ENCODE measurements around the gene MYH14. TPM values are rescaled to one million over a fixed set of nuclear protein-coding genes. Genes with fewer than 3 reads are reported as not detected.

MYH14 gene
- total RNA-seq, 1 experiment from 2014 or later = 4.1 TPM

DNA sequence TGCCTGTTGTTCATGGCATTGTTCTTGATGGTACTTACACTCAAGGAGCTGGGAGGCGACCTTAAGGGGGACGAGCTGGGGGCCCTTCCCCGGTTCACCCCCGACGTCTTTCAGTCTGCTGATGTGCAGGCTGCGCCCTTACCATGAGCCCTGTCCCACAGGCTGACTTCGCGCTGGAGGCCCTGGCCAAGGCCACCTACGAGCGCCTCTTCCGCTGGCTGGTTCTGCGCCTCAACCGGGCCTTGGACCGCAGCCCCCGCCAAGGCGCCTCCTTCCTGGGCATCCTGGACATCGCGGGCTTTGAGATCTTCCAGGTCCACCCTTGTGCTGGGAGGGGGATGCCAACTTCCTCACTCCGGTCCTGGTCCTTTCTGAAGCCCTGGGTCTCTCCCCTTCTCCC lies 45.4 kb downstream of the MYH14 start:
- H3K36me3 ChIP-seq (replicated peaks; ENCODE audit: control insufficient read depth, insufficient read depth, low read length) = peaks cover 2% of the 10 kb centered on the region; the same call in 1 of the 2 replicates
- H3K4me3 ChIP-seq (ENCODE audit: insufficient read depth, low read depth, low read length) = no peak overlapping the region
- no peak for DNase-seq
- no peaks in the 10 kb centered on the region for H3K27me3 ChIP-seq (ENCODE audit: control insufficient read depth, insufficient read depth, low read length)

DNA sequence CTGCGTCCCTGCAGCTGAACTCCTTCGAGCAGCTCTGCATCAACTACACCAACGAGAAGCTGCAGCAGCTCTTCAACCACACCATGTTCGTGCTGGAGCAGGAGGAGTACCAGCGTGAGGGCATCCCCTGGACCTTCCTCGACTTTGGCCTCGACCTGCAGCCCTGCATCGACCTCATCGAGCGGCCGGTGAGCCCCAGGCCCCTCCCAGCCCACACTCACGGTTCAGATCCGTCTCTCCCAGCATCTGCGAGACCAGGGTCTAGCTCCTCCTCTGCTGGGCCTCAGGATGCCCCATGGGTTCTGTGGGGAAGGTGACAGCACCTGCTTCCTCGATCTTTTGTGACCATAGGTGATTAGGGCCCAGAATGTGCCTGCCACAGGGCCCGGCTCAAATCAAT lies 46.2 kb downstream of the MYH14 start:
- no peak for DNase-seq
- H3K36me3 ChIP-seq (replicated peaks; ENCODE audit: control insufficient read depth, insufficient read depth, low read length) = peaks cover 2% of the 10 kb centered on the region; the same call in 1 of the 2 replicates
- H3K27me3 ChIP-seq (ENCODE audit: control insufficient read depth, insufficient read depth, low read length) = no peaks in the 10 kb centered on the region
- no peak overlapping the region for H3K4me3 ChIP-seq (ENCODE audit: insufficient read depth, low read depth, low read length)

DNA sequence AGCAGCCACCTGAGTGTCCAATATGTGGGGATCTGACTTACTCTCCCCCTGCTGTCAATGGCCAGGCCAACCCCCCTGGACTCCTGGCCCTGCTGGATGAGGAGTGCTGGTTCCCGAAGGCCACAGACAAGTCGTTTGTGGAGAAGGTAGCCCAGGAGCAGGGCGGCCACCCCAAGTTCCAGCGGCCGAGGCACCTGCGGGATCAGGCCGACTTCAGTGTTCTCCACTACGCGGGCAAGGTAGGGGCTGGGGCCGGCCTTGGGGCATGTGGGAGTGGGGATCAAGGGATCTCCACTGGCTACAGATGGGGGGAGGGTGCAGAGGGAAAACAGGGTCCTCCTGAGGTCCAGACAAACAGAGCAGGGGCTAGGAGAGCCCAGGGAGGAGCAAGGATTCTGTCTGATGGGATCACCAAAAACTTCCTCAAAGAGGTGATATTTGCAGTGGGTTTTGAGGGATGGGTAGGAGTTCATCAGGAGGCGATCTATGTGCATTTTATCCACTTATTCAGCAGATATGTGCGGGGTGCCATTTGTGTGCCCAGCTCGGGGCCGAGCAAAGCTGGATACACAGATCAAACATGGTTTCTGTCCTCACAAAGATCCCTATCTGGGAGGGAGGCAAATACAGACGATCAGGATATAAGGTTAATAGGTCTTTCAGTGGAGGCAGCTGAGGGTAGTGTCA lies 47.2 kb downstream of the MYH14 start:
- no peaks in the 10 kb centered on the region for H3K27me3 ChIP-seq (ENCODE audit: control insufficient read depth, insufficient read depth, low read length)
- H3K36me3 ChIP-seq (replicated peaks; ENCODE audit: control insufficient read depth, insufficient read depth, low read length) = peaks cover 2% of the 10 kb centered on the region; the same call in 1 of the 2 replicates
- no peak for DNase-seq
- no peak overlapping the region for H3K4me3 ChIP-seq (ENCODE audit: insufficient read depth, low read depth, low read length)

DNA sequence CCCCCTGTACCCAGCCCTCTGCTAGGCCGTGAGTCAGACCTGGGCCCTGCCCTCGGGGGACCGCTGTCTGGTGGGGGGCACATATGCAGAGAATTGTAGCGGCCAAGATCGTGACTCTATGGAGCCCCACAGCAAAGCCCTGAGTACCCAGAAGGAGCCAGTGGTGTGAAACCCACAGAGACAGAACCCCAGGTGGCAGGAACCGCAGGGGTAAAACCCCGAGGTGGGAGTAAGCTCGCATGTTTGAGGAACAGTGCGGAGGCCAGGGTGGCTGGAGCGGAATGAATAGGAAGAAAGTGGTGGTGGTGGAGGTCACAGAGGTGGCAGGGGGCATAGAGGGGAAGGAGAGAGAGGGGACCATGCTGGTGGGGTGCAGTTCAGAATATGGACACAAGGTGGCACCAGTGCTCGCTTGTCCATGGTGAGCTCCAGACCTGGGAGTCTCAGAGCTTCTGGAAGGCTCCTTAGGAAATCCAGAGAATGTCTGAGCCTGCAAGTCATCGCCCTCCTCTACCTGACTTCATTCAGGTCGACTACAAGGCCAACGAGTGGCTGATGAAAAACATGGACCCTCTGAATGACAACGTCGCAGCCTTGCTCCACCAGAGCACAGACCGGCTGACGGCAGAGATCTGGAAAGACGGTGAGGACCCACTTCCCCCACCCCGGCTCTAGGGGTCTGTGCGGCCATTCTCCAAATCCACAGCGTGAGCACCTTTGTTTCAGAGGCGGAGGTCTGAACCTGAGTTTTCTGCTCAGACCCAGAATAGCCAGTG lies 48.9 kb downstream of the MYH14 start:
- no peak overlapping the region for H3K4me3 ChIP-seq (ENCODE audit: insufficient read depth, low read depth, low read length)
- no peaks in the 10 kb centered on the region for H3K27me3 ChIP-seq (ENCODE audit: control insufficient read depth, insufficient read depth, low read length)
- DNase-seq = peak; percentile 82
- H3K36me3 ChIP-seq (replicated peaks; ENCODE audit: control insufficient read depth, insufficient read depth, low read length) = peaks cover 2% of the 10 kb centered on the region; the same call in 1 of the 2 replicates

DNA sequence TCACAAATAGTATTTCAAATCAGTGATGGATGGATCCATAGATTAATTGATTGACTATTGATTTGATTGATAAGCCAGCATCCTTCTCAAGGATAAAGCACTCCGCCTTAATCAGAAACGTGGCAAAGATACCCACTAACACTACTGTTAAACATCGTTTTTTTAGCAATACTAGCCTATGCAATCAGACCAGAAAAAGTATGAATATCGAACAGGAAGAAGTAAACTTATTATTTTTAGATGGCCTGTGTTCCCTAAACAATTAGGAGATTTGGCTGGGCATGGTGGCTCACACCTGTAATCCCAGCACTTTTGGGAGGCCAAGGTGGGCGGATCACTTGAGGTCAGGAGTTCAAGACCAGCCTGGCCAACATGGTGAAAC lies 49.5 kb downstream of the MYH14 start:
- no peak for DNase-seq
- no peak overlapping the region for H3K4me3 ChIP-seq (ENCODE audit: insufficient read depth, low read depth, low read length)

DNA sequence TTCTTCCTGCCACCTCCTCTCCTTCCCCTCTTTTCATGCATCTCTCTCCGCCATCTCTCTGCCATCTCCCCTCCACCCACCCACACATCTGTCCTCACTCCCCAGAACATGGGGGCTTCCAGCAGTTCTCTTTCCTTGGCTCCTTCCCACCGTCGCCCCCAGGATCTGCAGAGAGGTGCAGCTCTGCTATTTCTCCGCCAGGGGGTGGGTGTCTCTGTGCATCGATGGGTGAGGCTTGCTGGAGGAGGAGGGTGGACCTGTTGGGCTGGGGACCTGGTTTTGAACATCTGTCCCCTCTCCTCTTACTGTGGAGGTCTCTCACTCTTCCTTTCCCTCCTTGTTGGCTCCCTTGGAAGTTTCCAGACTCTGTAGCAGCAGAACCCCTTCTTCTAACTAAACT lies 51.7 kb downstream of the MYH14 start:
- Histone ChIP-seq H3K4me3 (ENCODE audit: insufficient read depth, low read depth, low read length) (no peak overlapping the region), H3K36me3 (replicated peaks; ENCODE audit: control insufficient read depth, insufficient read depth, low read length) (peaks cover 2% of the 10 kb centered on the region; the same call in 1 of the 2 replicates), H3K27me3 (ENCODE audit: control insufficient read depth, insufficient read depth, low read length) (no peaks in the 10 kb centered on the region)
- peak; percentile 72 for DNase-seq

More for the DNA sequence above, 49.5 kb downstream of the MYH14 start:
- peaks cover 2% of the 10 kb centered on the region; the same call in 1 of the 2 replicates for H3K36me3 ChIP-seq (replicated peaks; ENCODE audit: control insufficient read depth, insufficient read depth, low read length)
- H3K27me3 ChIP-seq (ENCODE audit: control insufficient read depth, insufficient read depth, low read length) = no peaks in the 10 kb centered on the region

DNA sequence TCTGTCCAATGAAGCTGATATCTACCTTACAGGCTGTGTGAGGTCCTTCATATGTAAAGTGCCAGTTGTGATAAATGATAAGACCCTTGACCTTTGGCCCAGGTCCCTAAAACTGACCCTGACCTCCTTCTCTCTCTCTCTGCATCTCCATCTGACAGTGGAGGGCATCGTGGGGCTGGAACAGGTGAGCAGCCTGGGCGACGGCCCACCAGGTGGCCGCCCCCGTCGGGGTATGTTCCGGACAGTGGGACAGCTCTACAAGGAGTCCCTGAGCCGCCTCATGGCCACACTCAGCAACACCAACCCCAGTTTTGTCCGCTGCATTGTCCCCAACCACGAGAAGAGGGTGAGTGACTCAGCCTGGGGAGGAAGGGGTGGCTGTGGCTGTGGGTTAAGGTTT lies 53.7 kb downstream of the MYH14 start:
- H3K4me3 ChIP-seq (ENCODE audit: insufficient read depth, low read depth, low read length) = no peak overlapping the region
- H3K36me3 ChIP-seq (replicated peaks; ENCODE audit: control insufficient read depth, insufficient read depth, low read length) = peaks cover 1% of the 10 kb centered on the region; the same call in 1 of the 2 replicates
- no peaks in the 10 kb centered on the region for H3K27me3 ChIP-seq (ENCODE audit: control insufficient read depth, insufficient read depth, low read length)
- DNase-seq = no peak

DNA sequence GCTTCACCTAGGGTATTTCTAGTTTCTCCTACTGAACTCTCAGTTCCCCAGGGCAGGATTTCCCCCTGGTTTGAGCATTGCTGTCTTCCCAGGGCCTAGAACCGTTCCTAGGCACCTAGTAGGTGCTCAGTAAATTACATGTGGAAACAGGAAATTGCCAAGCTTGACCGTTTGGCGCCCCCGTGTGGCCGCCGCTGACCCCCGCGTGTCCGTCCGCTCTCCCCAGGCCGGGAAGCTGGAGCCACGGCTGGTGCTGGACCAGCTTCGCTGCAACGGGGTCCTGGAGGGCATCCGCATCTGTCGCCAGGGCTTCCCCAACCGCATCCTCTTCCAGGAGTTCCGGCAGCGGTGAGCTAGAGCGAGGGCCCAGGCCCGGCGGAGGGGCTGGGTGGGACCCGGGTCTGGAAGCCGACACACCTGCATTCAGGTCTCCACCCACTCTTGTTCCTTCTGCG lies 55.5 kb downstream of the MYH14 start:
- Histone ChIP-seq H3K36me3 (replicated peaks; ENCODE audit: control insufficient read depth, insufficient read depth, low read length) (no peaks in the 10 kb centered on the region; the same call in 1 of the 2 replicates), H3K27me3 (ENCODE audit: control insufficient read depth, insufficient read depth, low read length) (no peaks in the 10 kb centered on the region), H3K4me3 (ENCODE audit: insufficient read depth, low read depth, low read length) (no peak overlapping the region)
- peak; percentile 94 for DNase-seq

DNA sequence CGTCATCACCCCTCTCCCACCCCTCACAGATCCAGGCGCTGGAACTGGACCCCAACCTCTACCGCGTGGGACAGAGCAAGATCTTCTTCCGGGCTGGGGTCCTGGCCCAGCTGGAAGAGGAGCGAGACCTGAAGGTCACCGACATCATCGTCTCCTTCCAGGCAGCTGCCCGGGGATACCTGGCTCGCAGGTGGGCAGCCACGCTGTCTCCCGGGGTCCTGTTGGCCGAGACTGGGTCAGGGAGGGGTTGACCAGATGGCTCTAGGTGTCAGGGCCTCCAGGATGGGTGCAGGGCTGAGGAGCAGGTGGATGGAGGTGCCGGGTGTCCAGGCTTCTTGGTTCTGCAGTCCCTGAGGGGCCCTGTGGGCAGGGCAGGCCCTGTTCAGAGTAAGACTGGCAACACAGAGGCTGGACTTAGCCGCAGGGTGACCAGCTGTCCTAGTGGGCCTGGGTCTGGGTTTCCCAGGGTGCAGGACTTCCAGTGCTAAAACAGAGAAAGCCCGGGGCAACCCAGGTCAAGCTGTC lies 58.1 kb downstream of the MYH14 start:
- Histone ChIP-seq H3K4me3 (ENCODE audit: insufficient read depth, low read depth, low read length) (no peak overlapping the region), H3K27me3 (ENCODE audit: control insufficient read depth, insufficient read depth, low read length) (no peaks in the 10 kb centered on the region), H3K36me3 (replicated peaks; ENCODE audit: control insufficient read depth, insufficient read depth, low read length) (no peaks in the 10 kb centered on the region; the same call in 1 of the 2 replicates)
- peak; percentile 35 for DNase-seq

DNA sequence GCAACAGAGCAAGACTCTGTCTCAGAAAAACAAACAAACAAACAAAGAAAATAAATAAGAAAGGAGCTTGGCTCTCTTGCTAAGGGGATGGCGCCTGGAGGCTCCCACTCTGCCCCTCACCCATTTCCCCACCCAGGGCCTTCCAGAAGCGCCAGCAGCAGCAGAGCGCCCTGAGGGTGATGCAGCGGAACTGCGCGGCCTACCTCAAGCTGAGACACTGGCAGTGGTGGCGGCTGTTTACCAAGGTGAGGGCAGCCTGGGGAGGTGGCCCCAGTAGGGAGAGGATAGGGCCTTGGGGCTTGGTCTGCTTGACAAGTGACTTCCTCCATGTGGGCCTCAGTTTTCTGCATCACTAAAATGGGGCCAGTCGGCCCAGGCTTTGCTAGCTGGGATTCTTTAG lies 59.8 kb downstream of the MYH14 start:
- peak; percentile 23 for DNase-seq
- Histone ChIP-seq H3K4me3 (ENCODE audit: insufficient read depth, low read depth, low read length) (no peak overlapping the region), H3K36me3 (replicated peaks; ENCODE audit: control insufficient read depth, insufficient read depth, low read length) (no peaks in the 10 kb centered on the region; the same call in 1 of the 2 replicates), H3K27me3 (ENCODE audit: control insufficient read depth, insufficient read depth, low read length) (no peaks in the 10 kb centered on the region)

DNA sequence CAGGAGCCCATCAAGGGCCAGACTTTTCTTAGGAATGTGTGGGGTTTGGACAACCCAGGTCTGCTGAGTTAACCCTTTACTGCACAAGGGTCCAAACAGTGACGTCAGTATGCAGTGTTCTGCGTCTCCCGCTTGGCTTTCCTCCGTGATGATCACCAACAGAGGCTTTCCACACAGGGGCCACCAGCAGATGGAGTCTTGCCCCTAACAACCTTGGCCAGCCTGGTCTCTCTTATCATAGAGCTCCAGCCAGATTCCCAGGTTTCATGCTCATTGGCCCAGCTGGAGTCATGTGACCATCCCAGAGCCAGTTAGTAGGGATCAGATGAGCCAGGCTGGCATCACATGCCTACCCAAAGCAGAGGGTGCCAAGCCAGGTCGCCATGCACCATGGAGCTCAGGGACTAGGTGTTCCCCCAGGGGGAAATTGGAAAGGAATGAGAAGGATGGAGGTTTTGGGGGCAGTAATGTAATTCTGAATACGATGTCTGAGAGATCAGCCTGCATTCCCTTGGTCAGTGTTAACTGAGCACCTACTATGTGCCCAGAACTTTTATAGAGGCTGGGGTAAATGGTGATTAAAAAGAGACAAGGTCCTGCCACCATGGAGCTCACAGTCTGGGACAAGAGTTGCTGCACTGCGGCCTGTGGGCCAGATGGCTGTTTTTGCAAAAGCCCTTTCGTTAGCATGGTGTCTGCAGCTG lies 61.2 kb downstream of the MYH14 start:
- Histone ChIP-seq H3K36me3 (replicated peaks; ENCODE audit: control insufficient read depth, insufficient read depth, low read length) (no peaks in the 10 kb centered on the region; the same call in 1 of the 2 replicates), H3K4me3 (ENCODE audit: insufficient read depth, low read depth, low read length) (no peak overlapping the region), H3K27me3 (ENCODE audit: control insufficient read depth, insufficient read depth, low read length) (no peaks in the 10 kb centered on the region)
- peak; percentile 74 for DNase-seq

DNA sequence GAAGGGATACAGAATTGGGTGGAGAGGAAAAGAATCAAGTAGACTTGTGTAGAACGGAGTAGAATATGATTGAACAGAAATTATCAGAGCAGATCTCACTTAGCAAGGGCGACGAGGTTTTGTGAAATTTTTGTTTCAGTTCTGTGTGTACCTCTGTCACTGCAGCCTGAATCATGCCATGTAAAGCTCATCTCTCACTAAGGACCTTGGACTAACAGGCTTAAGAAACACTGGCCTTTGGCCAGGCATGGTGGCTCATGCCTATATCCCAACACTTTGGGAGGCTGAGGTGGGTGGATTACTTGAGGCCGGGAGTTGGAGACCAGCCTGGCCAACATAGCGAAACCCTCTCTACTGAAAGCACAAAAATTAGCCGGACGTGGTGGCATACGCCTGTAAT lies 62.6 kb downstream of the MYH14 start:
- H3K36me3 ChIP-seq (replicated peaks; ENCODE audit: control insufficient read depth, insufficient read depth, low read length) = no peaks in the 10 kb centered on the region; the same call in 1 of the 2 replicates
- H3K27me3 ChIP-seq (ENCODE audit: control insufficient read depth, insufficient read depth, low read length) = no peaks in the 10 kb centered on the region
- no peak for DNase-seq
- no peak overlapping the region for H3K4me3 ChIP-seq (ENCODE audit: insufficient read depth, low read depth, low read length)

DNA sequence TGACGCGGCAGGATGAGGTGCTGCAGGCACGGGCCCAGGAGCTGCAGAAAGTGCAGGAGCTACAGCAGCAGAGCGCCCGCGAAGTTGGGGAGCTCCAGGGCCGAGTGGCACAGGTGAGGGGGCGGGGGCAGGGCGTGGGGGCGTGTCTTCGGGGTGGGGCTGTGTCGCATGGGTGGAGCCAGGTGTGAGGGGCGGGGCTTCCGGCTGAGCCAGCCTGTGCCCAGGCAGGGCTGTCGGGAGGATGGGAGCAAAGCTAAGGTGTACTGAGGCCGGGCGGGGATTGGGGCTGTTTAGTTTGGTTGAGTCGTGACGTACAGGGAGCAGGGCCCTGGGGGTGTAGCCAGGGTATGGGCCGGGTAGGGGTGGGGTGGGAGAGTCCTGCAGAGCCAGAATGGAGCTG lies 63.5 kb downstream of the MYH14 start:
- no peaks in the 10 kb centered on the region for H3K27me3 ChIP-seq (ENCODE audit: control insufficient read depth, insufficient read depth, low read length)
- H3K4me3 ChIP-seq (ENCODE audit: insufficient read depth, low read depth, low read length) = no peak overlapping the region
- H3K36me3 ChIP-seq (replicated peaks; ENCODE audit: control insufficient read depth, insufficient read depth, low read length) = no peaks in the 10 kb centered on the region; the same call in 1 of the 2 replicates
- peak; percentile 100 for DNase-seq

DNA sequence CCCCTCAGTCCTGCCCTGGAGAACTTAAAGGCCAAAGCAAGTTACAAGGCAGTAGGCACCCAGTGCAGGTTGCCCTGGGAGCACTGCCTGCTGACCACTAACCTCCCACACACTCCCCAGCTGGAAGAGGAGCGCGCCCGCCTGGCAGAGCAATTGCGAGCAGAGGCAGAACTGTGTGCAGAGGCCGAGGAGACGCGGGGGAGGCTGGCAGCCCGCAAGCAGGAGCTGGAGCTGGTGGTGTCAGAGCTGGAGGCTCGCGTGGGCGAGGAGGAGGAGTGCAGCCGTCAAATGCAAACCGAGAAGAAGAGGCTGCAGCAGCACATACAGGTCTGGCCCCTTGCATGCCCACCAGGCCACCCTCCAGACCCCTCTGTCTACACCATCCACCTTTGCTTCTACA lies 64.6 kb downstream of the MYH14 start:
- DNase-seq = peak; percentile 31
- no peaks in the 10 kb centered on the region; the same call in 1 of the 2 replicates for H3K36me3 ChIP-seq (replicated peaks; ENCODE audit: control insufficient read depth, insufficient read depth, low read length)
- H3K4me3 ChIP-seq (ENCODE audit: insufficient read depth, low read depth, low read length) = no peak overlapping the region
- H3K27me3 ChIP-seq (ENCODE audit: control insufficient read depth, insufficient read depth, low read length) = no peaks in the 10 kb centered on the region

Measured in H7 (cell line).